Urinary bladder (tissue), 4 donors: ENCODE data around the gene TMEM255A. TPM values are rescaled to one million over a fixed set of nuclear protein-coding genes. Genes with fewer than 3 reads are reported as not detected.
A peak's percentile ranks its signal among the peaks of the same experiment; 100 is the strongest.

Experiments used
- DNase-seq: peaks from one replicate; pipeline ENCODE4 v3.0.0-alpha.2; 2015; ENCODE audit errors: extremely low spot score
- H3K27ac ChIP-seq: one replicate; pipeline ENCODE4 v1.5.1; 2013; ENCODE audit warnings: low read depth, mild to moderate bottlenecking, moderate library complexity
- H3K36me3 ChIP-seq: one replicate; pipeline ENCODE4 v1.6.1; 2013; ENCODE audit warnings: mild to moderate bottlenecking, moderate library complexity; ENCODE audit not compliant: insufficient read depth
- H3K4me1 ChIP-seq: one replicate; pipeline ENCODE4 v1.6.1; 2013; ENCODE audit warnings: mild to moderate bottlenecking, moderate library complexity; ENCODE audit not compliant: insufficient read depth
- H3K4me3 ChIP-seq: one replicate; pipeline ENCODE4 v1.5.1; 2013; ENCODE audit warnings: low read depth, low read length
- WGBS: extraction: QIAGEN DNeasy Blood & Tissue Kit; methylation state at CpG from one replicate; pipeline ENCODE4 v1.1.7; 2013; 5-methylcytosine and 5-hydroxymethylcytosine counted together
- polyA plus RNA-seq: library from polyadenylated mRNA; stranded (reverse); fragments of 200-250 nt; gene quantifications from one replicate; pipeline ENCODE4 v1.2.3, GENCODE V29; 2013
- total RNA-seq: library from RNA; depleted of rRNA; stranded (reverse); fragments of >200 nt; gene quantifications from one replicate; pipeline ENCODE4 v1.2.3, GENCODE V29; 2014
- donor health status: healthy with polysubstance abuse.
- donor health status: healthy.

TMEM255A gene
- total and polyA plus RNA-seq, 2 donors, result 1.3 to 3.2 TPM

GRCh38 chrX:120299928-120300327, 11.3 kb downstream of the TMEM255A start:
- Histone ChIP-seq H3K27ac (no peak overlapping the region), H3K4me1 (no peaks in the 10 kb centered on the region), H3K36me3 (no peaks in the 10 kb centered on the region), H3K4me3 (no peak overlapping the region)
- 58% methylated on average over 2 of the region's 2 CpGs for WGBS
- DNase-seq, result no peak

GRCh38 chrX:120297923-120298322, 13.3 kb downstream of the TMEM255A start:
- H3K36me3 ChIP-seq, result no peaks in the 10 kb centered on the region
- no peak overlapping the region for H3K4me3 ChIP-seq
- H3K4me1 ChIP-seq, result no peaks in the 10 kb centered on the region
- H3K27ac ChIP-seq, result no peak overlapping the region
- no peak for DNase-seq
- WGBS, result 92% methylated on average over 1 of the region's 1 CpG

GRCh38 chrX:120294651-120295050, 16.6 kb downstream of the TMEM255A start:
- H3K4me3 ChIP-seq, result no peak overlapping the region
- no peak for DNase-seq
- H3K4me1 ChIP-seq, result no peaks in the 10 kb centered on the region
- H3K27ac ChIP-seq, result no peak overlapping the region
- no peaks in the 10 kb centered on the region for H3K36me3 ChIP-seq

- no peak overlapping the region for H3K4me3 ChIP-seq
- H3K4me1 ChIP-seq, result no peaks in the 10 kb centered on the region
- no peaks in the 10 kb centered on the region for H3K36me3 ChIP-seq
- no peak overlapping the region for H3K27ac ChIP-seq
- 41% methylated on average over 2 of the region's 2 CpGs for WGBS
- DNase-seq, result no peak
These were observed 18.2 kb downstream of the TMEM255A start for GRCh38 chrX:120293015-120293414.

GRCh38 chrX:120291211-120291610, 20.1 kb downstream of the TMEM255A start:
- Histone ChIP-seq H3K36me3 (no peaks in the 10 kb centered on the region), H3K4me1 (no peaks in the 10 kb centered on the region), H3K4me3 (no peak overlapping the region), H3K27ac (no peak overlapping the region)
- no peak for DNase-seq
- 92% methylated on average over 6 of the region's 6 CpGs for WGBS

GRCh38 chrX:120290107-120290506, 21.2 kb downstream of the TMEM255A start:
- H3K4me1 ChIP-seq, result no peaks in the 10 kb centered on the region
- H3K36me3 ChIP-seq, result no peaks in the 10 kb centered on the region
- H3K4me3 ChIP-seq, result no peak overlapping the region
- no peak overlapping the region for H3K27ac ChIP-seq
- DNase-seq, result no peak

- DNase-seq, result no peak
- H3K4me1 ChIP-seq, result no peaks in the 10 kb centered on the region
- 49% methylated on average over 3 of the region's 3 CpGs for WGBS
- no peaks in the 10 kb centered on the region for H3K36me3 ChIP-seq
- no peak overlapping the region for H3K4me3 ChIP-seq
- H3K27ac ChIP-seq, result no peak overlapping the region
These were observed 23.6 kb downstream of the TMEM255A start for GRCh38 chrX:120287513-120288112.

GRCh38 chrX:120286733-120287512, 24.3 kb downstream of the TMEM255A start:
- WGBS, result 87% methylated on average over 4 of the region's 4 CpGs
- Histone ChIP-seq H3K36me3 (no peaks in the 10 kb centered on the region), H3K27ac (no peak overlapping the region), H3K4me1 (no peaks in the 10 kb centered on the region), H3K4me3 (no peak overlapping the region)
- no peak for DNase-seq

- 73% methylated on average over 1 of the region's 1 CpG for WGBS
These were observed 28.6 kb downstream of the TMEM255A start for GRCh38 chrX:120282697-120283096.

GRCh38 chrX:120281761-120282160, 29.5 kb downstream of the TMEM255A start:
- Histone ChIP-seq H3K4me3 (no peak overlapping the region), H3K36me3 (no peaks in the 10 kb centered on the region), H3K4me1 (no peaks in the 10 kb centered on the region), H3K27ac (no peak overlapping the region)
- 64% methylated on average over 4 of the region's 4 CpGs for WGBS
- DNase-seq, result no peak

More at GRCh38 chrX:120282697-120283096, 28.6 kb downstream of the TMEM255A start:
- Histone ChIP-seq H3K36me3 (no peaks in the 10 kb centered on the region), H3K4me3 (no peak overlapping the region), H3K4me1 (no peaks in the 10 kb centered on the region), H3K27ac (no peak overlapping the region)
- no peak for DNase-seq

GRCh38 chrX:120281021-120281624, 30.1 kb downstream of the TMEM255A start:
- 79% methylated on average over 10 of the region's 10 CpGs for WGBS
- DNase-seq, result no peak
- Histone ChIP-seq H3K27ac (peak overlapping the region; percentile 23), H3K4me3 (no peak overlapping the region), H3K36me3 (no peaks in the 10 kb centered on the region), H3K4me1 (no peaks in the 10 kb centered on the region)

- Histone ChIP-seq H3K27ac (no peak overlapping the region), H3K36me3 (no peaks in the 10 kb centered on the region), H3K4me3 (no peak overlapping the region), H3K4me1 (no peaks in the 10 kb centered on the region)
- 63% methylated on average over 2 of the region's 2 CpGs for WGBS
- no peak for DNase-seq
These were observed 36.3 kb downstream of the TMEM255A start for GRCh38 chrX:120274958-120275357.

- Histone ChIP-seq H3K36me3 (no peaks in the 10 kb centered on the region), H3K27ac (no peak overlapping the region), H3K4me1 (no peaks in the 10 kb centered on the region), H3K4me3 (no peak overlapping the region)
- no peak for DNase-seq
- WGBS, result 76% methylated on average over 2 of the region's 2 CpGs
These were observed 37.1 kb downstream of the TMEM255A start for GRCh38 chrX:120274145-120274544.

GRCh38 chrX:120271218-120271617, 40.0 kb downstream of the TMEM255A start:
- Histone ChIP-seq H3K36me3 (no peaks in the 10 kb centered on the region), H3K27ac (no peak overlapping the region), H3K4me1 (no peaks in the 10 kb centered on the region), H3K4me3 (no peak overlapping the region)
- 69% methylated on average over 2 of the region's 2 CpGs for WGBS
- no peak for DNase-seq
